GM04503 (cell line): Measurements from ENCODE around the gene SLC37A3.

ENCODE experiments used
- DNase-seq: peaks from one replicate; pipeline ENCODE4 v3.0.0-alpha.2; 2012; ENCODE audit warnings: low read depth

The SLC37A3 gene

DNA sequence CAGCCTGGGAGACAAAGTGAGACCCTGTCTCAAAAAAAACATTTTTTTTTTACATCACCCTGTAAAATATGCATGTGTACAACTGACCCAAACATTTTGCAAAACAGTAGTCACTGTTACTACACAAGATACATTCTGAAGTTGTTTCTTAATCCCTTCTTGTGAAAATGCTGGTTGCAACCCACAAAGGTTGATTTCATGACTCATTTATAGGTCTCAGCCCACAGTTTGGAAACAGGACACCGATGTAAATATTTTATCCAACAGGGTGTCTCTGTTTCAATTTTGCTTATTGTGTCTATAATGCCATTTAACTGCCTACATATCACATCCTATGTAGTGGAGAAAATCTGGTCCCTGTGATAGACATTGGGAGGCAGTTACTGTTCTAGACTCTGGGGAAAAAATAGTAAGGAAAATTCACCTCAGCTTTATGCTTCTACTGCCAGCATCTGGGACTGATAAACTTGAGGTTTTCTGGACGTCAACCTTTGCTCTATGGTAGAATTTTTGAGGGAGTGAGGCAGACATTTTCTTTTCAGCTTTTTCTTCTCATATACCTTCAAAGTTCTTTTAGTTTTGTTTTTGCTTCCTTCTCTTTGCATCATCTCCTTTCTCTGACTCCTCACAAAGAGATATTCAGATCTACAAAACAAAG lies 4.0 kb upstream of the SLC37A3 start:
- peak; percentile 31 for DNase-seq

DNA sequence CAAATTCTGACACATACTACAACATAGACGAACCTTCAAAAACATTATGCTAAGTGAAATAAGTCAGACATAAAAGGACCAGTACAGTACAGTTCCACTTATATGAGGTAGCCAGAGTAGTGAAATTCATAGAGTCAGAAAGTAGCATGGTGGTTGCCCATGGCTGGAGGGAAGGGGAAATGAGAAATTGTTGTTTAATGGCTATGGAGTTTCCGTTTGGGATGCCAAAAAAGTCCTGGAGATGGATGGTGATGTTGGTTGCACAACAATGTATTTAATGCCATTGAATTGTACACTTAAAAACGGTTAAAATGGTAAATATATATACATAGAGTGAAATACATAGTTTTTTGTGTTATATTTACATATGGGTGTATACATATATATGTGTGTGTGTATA lies 2.1 kb upstream of the SLC37A3 start:
- DNase-seq: no peak

DNA sequence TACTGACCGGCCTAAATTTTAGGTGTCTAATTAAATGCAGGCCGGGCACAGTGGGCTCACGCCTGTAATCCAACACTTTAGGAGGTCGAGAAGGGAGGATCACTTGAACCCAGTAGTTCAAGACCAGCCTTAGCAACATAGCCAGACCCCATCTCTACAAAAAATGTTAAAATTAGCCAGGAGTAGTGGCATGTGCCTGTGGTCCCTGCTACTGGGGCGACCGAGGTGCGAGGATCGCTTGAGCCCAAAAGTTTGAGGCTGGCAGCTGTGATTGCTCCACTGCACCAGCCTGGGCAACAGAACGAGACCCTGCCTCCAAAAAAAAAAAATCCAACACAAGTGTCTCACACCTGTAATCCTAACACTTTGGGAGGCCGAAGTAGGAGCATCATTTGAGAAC lies 491 bp upstream of the SLC37A3 start:
- no peak for DNase-seq

DNA sequence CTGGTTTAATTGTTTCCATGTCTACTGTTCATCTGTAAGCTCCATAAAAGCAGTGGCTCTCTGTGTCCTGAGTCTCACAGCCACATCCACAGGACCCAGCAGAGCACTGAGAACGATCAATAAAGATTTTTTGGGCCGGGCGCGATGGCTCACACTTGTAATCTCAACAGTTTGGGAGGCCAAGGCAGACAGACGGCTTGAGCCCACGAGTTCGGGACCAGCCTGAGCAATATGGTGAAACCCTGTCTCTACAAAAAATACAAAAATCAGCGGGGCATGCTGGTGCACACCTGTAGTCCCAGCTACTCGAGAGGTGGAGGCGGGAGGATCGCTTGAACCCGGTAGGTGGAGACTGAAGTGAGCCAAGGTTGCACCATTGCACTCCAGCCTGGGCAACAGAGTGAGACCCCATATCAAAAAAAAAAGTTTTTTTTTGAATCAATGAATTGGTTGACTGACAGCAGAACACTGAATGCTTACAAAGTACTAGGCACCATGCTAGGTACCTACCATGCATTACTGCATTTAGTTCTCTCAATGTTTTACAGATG lies 4.5 kb downstream of the SLC37A3 start:
- no peak for DNase-seq

DNA sequence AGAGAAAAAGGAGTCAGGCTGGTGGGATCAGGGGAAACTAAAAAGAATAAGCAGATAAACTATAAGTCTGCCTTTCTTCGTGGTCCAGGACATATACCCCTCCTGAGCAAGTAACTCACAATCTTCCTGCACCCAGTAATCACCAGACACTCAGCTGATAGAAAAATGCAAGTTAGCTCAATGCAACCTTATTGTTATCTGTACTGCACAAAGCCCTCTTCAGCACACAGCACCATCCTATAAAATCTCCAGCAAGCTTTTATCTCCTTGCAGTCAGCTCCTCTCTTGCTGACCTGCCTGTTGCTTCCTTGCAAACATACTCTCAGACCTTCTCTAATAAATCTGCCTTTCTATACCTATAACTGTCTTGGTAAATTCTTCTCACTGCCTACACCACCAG lies 6.7 kb downstream of the SLC37A3 start:
- DNase-seq: no peak

DNA sequence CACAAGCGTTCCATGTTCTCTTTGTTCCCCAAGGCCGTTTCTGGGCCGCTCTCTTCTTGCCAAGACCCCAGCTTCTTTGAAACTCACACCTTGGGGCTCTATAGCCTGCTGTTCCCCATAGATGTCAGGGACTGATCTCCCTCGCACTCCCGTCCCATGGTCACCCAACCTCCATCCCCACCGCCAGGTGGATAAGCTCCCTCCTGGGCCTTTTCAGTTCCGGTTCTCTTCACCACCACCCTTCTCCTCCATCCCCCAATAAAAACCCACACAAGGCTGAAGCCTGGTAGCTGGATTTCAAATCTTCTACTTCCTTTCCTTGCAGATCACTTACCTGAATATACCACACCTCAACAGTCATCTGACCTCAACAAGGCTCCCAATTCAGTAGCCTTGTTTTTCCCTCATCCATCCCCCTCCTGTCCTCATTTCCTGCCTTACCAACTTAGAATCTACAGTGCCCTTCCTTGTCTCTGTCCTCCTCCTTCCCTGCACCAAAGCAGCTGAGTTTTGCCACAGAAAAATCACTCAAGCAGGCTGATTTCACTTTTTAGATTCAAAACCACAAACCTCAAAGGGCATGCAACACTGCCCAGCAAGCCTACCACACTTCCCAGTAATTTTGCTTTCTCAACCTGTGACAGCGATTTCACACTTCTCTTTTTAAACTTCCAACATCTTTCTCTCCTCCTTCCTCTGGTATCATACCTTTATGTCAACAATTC lies 7.7 kb downstream of the SLC37A3 start:
- DNase-seq: no peak

DNA sequence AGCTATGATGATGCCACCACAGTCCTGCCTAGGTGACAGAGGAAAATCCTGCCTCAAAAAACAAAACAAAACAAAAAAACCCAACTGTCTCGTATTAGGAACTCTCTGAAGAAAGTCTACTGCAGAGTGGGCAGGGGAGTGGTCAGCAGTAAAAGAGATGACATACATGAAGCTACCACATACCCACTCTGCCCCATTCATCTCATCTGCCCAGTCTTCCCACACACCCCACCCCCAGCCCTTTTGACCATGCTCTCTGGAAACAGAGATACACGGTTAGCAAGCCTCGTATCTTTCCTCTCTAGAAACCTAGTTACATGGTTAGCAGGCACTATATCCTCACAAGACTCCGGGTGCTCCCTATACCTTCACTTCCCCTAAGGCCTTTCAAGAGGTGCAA lies 8.3 kb downstream of the SLC37A3 start:
- no peak for DNase-seq

DNA sequence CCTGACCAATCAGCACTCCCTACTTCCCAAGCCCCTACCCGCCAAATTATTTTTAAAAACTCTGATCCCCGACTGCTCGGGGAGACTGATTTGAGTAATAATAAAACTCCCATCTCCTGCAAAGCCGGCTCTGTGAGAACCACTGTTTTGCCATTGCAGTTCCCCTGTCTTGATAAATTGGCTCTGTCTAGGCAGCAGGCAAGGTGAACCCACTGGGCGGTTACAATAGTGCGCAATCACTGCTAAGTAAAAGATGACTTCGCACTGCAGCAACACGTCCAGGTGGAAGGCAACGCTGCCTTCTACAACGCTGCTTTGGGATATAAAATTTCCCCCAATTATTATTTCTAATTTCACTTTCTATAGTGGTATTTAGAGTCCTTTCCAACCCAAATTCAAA lies 8.9 kb downstream of the SLC37A3 start:
- no peak for DNase-seq

DNA sequence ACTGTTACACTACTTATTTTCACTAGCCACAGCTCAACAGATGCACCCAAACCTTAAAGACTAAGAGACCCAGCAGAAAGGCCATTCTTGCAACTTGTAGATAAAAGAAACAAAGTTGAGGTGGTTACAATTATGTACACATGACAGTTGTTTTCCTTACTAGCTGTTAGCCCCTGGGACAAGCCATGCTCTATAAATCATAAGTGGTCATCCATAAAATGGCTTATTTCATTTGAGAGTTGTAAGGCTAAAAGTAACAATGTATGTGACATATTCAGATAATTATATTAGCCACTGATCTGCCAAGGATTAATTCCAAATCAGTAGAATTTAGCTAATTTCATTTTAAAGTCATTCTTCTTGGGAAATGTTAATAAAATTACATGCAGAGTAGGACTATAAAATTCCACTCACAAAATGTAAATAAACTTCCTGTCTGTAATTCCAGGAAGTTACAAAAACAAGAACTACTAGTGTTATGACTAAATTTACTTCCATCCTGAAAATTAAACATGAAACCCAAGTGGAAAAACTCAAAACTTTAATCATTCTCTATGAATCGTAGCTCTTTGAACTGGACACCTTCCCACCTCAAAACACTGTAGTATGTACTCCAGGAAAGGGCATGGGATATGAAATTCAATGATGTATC lies 13.3 kb downstream of the SLC37A3 start:
- DNase-seq: no peak

DNA sequence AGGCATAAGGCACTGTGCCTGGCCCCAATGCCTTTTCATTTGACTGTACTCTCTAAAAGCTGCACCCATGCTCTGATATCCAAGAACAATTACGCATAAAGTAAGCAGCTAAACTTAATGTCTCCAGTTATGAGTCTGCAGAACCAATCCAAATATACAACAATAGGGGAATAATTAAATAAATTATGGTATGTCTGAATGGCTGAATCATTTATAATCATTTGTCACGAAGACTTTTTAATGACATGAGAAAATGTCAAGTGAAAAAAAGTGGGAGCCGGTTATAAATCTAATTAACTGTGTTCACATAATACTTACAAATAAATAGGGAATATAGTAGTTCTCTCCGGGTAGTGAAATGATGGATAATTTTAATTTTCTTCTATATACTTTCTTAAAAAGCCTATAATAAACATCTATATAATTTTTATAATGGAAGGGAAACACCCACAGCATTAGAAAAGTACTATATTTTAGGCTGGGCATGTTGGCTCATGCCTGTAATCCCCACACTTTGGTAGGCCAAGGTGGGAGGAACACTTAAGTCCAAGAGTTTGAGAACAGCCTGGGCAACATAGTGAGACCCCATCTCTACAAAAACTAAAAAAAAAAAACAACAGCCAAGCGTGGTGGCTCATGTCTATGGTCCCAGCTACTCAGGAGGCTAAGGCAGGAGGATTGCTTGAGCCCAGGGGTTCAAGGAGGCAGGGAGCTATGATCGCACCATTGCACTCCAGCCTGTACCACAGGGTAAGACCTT lies 14.2 kb downstream of the SLC37A3 start:
- DNase-seq: no peak

DNA sequence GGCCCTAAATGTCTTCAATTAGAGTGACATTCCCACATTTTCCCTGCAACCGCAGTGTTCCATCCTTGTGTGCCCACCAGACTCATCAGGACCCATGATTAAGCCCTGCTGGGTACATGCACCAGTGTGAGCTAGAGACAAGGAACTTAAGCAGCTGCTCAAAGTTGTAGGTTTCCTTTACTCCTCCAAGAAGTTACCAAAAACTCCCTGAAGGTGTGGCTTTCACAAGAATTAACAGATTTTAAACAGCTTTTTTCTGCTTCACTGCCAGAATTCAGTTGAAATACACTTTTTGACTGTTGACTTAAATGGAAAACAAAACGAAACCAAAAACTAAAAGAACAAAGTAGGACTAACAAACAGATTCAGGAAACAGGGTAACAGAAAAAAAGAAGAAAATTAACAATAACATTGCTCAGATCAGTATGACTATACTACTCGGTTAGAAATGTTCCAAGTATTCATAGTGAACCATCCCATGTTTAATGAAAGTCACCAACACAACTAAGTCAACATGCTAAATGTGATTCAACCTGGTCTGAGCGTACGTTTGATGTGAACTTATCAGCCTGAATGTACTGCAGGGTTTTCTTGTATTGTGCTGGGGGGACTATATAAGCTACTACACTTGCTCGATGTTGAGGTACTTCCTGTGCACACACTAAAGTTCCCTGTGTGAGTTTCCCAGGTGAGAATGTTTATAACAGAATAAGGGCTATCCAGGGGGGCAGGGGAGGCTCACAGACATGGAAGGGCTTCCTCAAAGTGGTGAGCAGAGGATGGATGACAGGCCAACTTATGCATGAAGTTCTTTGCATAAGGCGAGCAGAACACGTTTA lies 22.2 kb downstream of the SLC37A3 start:
- DNase-seq: no peak

DNA sequence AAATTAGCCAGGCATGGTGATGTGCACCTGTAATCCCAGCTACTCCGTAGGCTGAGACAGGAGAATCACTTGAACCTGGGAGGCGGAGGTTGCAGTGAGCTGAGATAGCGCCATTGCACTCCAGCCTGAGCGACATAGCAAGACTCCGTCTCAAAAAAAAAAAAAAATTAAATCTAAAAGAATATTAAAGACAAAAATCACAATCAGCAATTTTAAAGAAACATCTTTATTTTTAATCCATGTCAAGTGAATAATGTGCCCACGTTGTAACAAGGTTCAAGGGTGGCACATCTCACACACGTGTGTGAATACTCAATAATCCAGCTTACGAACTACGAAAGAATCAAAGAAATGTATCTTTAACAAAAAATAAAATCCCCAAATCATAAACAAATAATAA lies 23.0 kb downstream of the SLC37A3 start:
- DNase-seq: no peak

DNA sequence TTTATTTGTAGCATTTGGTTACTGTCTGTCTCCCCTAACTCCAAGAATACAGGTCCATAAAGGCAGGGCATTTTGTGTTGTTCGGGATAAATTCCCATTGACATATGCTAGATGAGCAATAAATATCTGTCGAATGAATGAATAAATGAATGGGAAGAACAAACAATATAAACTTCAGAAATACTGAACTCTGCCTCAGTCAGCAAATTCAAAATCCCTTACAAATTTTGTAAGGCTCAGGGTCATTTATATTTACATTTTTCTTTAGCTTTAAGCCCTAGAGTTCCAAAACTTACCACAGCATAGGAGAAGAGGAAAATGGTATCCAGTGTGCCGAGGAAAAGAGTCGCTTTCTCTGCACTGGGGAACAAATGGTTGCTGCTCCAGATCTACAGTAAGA lies 29.0 kb downstream of the SLC37A3 start:
- DNase-seq: no peak

DNA sequence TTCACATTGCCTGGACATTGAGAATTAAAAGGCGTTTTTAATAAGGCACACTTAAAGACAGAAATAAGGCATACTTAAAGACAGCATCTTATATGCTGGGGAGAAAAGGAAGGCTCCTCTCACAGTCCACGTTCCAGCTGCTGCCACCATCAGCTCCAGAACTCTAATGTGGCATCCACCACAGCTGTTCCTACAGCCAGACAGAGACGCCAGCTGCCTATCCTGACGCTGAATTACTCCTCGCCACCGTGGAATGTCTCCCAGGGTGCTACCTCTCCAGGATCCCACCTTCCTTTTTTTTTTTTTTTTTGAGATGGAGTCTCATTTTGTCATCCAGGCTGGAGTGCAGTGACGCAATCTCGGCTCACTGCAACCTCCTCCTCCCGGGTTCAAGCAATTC lies 30.8 kb downstream of the SLC37A3 start:
- no peak for DNase-seq

DNA sequence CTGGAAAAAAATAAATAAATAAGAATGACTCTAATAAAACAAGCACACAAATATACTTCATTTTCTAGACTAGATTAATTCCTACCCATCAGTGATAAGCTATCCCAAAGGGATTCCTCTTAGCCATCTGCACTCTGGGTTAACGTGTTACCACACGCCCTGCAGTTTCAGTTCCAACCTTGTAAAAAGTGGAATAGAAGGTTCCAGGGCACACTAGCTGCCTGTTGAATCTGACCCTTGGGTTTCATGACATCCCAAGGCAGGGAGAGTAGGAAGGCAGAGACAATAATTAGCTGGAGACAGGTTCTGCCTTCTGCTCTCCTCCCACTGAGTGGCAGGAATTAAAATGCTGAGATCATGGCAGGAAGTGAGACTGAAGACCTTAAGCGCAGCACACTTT lies 33.5 kb downstream of the SLC37A3 start:
- no peak for DNase-seq

DNA sequence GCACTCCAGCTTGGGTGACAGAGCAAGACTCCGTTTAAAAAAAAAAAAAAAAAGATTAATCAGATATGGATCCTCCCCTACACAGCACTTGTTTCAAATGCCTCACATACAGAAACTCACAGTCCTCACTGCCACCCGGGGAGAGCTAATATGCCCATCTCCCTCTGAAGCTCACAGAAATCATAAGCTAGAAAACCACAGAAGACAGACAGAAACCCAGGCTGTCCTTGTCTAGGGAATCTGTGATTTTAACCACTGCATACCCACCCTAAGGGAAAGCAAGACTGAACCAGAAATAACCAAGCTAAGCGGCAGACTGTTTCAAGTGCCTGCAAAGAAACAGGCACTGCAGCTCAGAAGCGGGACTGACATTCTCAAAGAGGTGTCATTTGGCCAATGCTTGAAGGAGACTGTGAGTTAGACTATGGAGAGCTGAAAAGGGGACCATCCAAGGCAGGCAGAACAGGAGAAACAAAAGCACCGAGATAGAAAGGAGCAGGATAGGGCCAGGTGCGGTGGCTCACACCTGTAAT lies 37.6 kb downstream of the SLC37A3 start:
- no peak for DNase-seq

DNA sequence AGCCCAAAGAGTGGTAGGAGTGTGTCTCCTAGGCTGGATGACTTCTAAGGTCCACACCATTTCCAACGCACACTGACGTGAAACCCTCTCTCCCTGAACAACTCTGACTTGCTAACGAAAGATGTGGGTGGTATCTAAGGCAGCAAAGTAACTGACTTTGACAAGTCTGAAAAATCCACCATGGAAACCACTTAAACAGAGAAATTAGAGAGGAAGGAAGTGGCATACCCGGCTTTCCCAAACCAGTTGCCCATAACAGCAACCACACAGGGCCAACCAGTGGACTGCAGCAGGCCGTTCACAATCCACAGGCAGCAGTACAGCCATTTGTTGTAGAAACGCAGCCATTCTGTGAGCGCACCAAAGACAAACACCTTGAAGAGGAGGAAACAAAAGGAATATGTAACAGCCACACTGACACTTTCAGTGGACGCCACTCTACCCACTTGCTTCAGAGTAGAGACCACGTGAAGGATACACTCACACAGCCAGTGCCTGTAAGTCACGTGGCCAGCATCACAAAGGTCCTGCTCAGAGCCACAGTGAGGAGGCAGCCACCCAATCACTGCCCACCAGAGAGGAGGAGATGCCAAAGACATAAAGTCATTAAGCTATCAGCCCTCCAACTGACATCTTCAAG lies 39.8 kb downstream of the SLC37A3 start:
- no peak for DNase-seq

DNA sequence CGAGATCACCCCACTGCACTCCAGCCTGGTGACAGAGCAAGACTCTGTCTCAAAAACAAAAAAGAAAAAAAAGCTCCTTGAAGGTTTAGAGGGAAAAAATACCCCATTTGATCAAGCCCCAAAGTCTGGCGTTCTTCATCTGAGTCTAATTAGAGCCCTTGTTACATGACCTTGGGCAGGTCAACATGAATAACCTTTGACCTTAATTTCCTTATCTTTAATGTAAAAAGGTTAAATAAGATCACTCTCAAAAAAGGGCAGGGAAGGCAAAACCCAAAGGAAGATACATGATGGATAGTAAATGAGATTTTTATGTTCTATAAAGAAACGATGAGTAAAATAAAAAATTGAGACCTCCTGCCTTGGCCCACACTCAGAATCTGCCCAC lies 40.3 kb downstream of the SLC37A3 start:
- DNase-seq: no peak

DNA sequence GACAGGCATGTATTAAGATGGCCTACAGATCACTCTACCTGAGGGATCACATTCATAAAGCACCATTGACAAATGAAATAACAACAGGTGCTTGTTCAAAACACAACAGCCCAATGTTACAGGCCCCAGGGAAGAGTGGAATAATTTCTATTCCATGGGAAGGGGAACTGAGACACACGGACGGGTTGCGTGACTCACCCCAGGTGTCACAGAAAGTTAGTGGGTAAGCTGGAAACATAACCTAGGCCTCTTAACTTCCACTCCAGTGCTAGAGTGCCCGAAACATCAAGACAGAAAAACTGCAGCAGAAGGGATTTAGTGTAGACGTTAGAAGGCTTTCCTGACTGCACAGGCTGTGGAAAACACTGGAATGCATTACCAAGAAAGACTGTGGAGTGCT lies 48.3 kb downstream of the SLC37A3 start:
- no peak for DNase-seq

DNA sequence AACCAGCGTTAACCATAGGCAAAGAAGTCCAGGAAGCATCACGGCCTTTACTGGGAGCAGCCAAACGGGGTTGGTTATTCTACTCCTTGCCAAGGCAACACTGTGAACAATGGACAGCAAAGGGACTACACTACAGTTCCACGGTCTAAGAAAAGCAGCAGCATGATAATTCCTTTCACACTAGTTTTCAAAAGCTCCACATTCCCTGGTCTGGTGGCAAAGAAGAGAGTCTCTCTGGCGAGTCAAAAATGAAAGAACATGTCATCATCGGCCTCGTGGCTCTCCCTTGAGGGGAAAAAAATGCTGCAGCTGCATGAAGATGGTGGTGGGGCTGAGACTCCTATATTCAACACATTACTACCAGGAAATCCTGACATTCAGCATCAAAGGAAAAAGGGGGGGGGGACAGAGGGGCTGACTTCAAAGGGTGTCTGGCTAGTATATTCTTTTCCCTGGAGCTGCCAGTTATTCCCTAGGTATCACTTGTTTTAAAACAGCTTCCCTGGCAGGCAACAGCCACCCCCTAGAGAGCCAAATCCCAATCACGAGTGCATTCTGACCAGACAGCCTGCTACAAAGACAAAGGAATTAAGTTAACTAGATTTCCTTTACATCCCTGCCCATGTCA lies 49.1 kb downstream of the SLC37A3 start:
- no peak for DNase-seq
